Endodermal cell (in vitro differentiated cells): Measurements from ENCODE around the gene SLC25A45. TPM values are rescaled to one million over a fixed set of nuclear protein-coding genes. Genes with fewer than 3 reads are reported as not detected.

ENCODE experiments used
- DNase-seq: peaks from one replicate; pipeline ENCODE4 v3.0.0-alpha.2; 2017
- H3K27ac ChIP-seq: 2 replicates; pipeline ENCODE4 v1.5.1; 2013; ENCODE audit warnings: mild to moderate bottlenecking, low read depth, low read length, moderate library complexity
- H3K27me3 ChIP-seq: 2 replicates; pipeline ENCODE4 v1.6.1; 2013; ENCODE audit warnings: mild to moderate bottlenecking, low read length, moderate library complexity; ENCODE audit not compliant: insufficient read depth, control insufficient read depth, poor library complexity, severe bottlenecking
- H3K36me3 ChIP-seq: 2 replicates; pipeline ENCODE4 v1.7.0; 2013; ENCODE audit warnings: mild to moderate bottlenecking, low read length, moderate library complexity; ENCODE audit not compliant: control insufficient read depth, insufficient read depth
- H3K4me1 ChIP-seq: one replicate; pipeline ENCODE4 v1.7.0; 2013; ENCODE audit warnings: low read length; ENCODE audit not compliant: control insufficient read depth, insufficient read depth
- H3K4me3 ChIP-seq: 2 replicates; pipeline ENCODE4 v1.5.1; 2013; ENCODE audit warnings: mild to moderate bottlenecking, low read length, moderate library complexity
- H3K9ac ChIP-seq: 2 replicates; pipeline ENCODE4 v1.6.1; 2013; ENCODE audit warnings: mild to moderate bottlenecking, low read length, moderate library complexity; ENCODE audit not compliant: poor library complexity, severe bottlenecking; ENCODE audit errors: extremely low read depth
- H3K9me3 ChIP-seq: 2 replicates; pipeline ENCODE4 v1.6.1; 2013; ENCODE audit warnings: mild to moderate bottlenecking, low read length, moderate library complexity; ENCODE audit not compliant: control insufficient read depth
- H3K27ac Mint-ChIP-seq: 2 replicates; pipeline ENCODE4 v1.8.0; 2020; ENCODE audit warnings: mixed read lengths
- H3K27me3 Mint-ChIP-seq: 2 replicates; pipeline ENCODE4 v1.8.0; 2021; ENCODE audit warnings: mild to moderate bottlenecking, mixed read lengths; ENCODE audit not compliant: insufficient read depth
- H3K36me3 Mint-ChIP-seq: 2 replicates; pipeline ENCODE4 v1.8.0; 2020; ENCODE audit warnings: low read depth, mixed read lengths
- H3K4me1 Mint-ChIP-seq: 2 replicates; pipeline ENCODE4 v1.8.0; 2020; ENCODE audit warnings: mixed read lengths
- H3K4me3 Mint-ChIP-seq: 2 replicates; pipeline ENCODE4 v1.8.0; 2020; ENCODE audit warnings: mild to moderate bottlenecking, moderate library complexity, mixed read lengths
- H3K9me3 Mint-ChIP-seq: 2 replicates; pipeline ENCODE4 v1.8.0; 2020; ENCODE audit warnings: mild to moderate bottlenecking, mixed read lengths
- CTCF ChIP-seq: fragments of 200-600 bp; sonication (generic); conservative IDR thresholded peaks from 2 replicates; pipeline ENCODE4 v1.5.0; 2021; ENCODE audit warnings: antibody characterized with exemption, mild to moderate bottlenecking
- WGBS, 2 experiments: methylation state at CpG; one replicate each; pipeline versions ENCODE4 v1.1.5 to v1.1.7; 2013; ENCODE audit warnings: missing lambda C conversion rate in 2 of 2, mixed read lengths in 1 of 2; ENCODE audit not compliant: insufficient coverage in 1 of 2, insufficient read length in 1 of 2; 5-methylcytosine and 5-hydroxymethylcytosine counted together
- total RNA-seq, 2 donors: library from RNA; stranded (reverse); fragmentation: NEBNext Ultra II Directional in 1 of 2; extraction: Animal tissue kit (Norgen Biotek cat#: 25700) in 1 of 2; gene quantifications; 2 replicates in 1 of 2; 3 replicates in 1 of 2; pipeline ENCODE4 v1.2.1, GENCODE V29; 2021

SLC25A45 gene
- total RNA-seq, 2 donors from 2014 or later = 3.0 to 6.3 TPM

- Mint-ChIP-seq H3K27me3 (no peaks in the 10 kb centered on the region), H3K4me1 (peaks cover 4% of the 10 kb centered on the region), H3K27ac (no peak overlapping the region), H3K36me3 (peaks cover 36% of the 10 kb centered on the region), H3K9me3 (no peaks in the 10 kb centered on the region), H3K4me3 (no peak overlapping the region)
- Histone ChIP-seq H3K27ac (no peak overlapping the region), H3K9ac (no peak overlapping the region), H3K9me3 (no peaks in the 10 kb centered on the region), H3K4me1 (no peaks in the 10 kb centered on the region), H3K27me3 (no peaks in the 10 kb centered on the region), H3K4me3 (no peak overlapping the region), H3K36me3 (peaks cover 14% of the 10 kb centered on the region)
- peak; percentile 23 for TF ChIP-seq CTCF
- DNase-seq = no peak
- WGBS, 2 experiments = 90 to 94% methylated on average over 8 to 16 of the region's 16 CpGs
These were observed 16.0 kb upstream of the SLC25A45 start for GRCh38 chr11:65398362-65398910.

- no peak for TF ChIP-seq CTCF
- no peak overlapping the region for H3K9ac ChIP-seq
- H3K4me3 Mint-ChIP-seq = no peak overlapping the region
- no peak overlapping the region for H3K27ac ChIP-seq
- H3K4me1 Mint-ChIP-seq = peaks cover 4% of the 10 kb centered on the region
- H3K9me3 Mint-ChIP-seq = no peaks in the 10 kb centered on the region
- no peak overlapping the region for H3K4me3 ChIP-seq
- 95 to 97% methylated on average over 28 to 38 of the region's 38 CpGs for WGBS, 2 experiments
- DNase-seq = no peak
- no peaks in the 10 kb centered on the region for H3K27me3 Mint-ChIP-seq
- H3K36me3 Mint-ChIP-seq = peaks cover 29% of the 10 kb centered on the region
- H3K27me3 ChIP-seq = no peaks in the 10 kb centered on the region
- H3K4me1 ChIP-seq = no peaks in the 10 kb centered on the region
- no peak overlapping the region for H3K27ac Mint-ChIP-seq
- H3K9me3 ChIP-seq = no peaks in the 10 kb centered on the region
- H3K36me3 ChIP-seq = peaks cover 10% of the 10 kb centered on the region
These were observed 14.6 kb upstream of the SLC25A45 start for GRCh38 chr11:65396769-65397745.

- Histone ChIP-seq H3K9ac (no peak overlapping the region), H3K27ac (no peak overlapping the region), H3K9me3 (no peaks in the 10 kb centered on the region), H3K36me3 (peaks cover 7% of the 10 kb centered on the region), H3K27me3 (no peaks in the 10 kb centered on the region), H3K4me3 (no peak overlapping the region), H3K4me1 (no peaks in the 10 kb centered on the region)
- no peak for DNase-seq
- no peak overlapping the region for H3K4me3 Mint-ChIP-seq
- 92 to 96% methylated on average over 8 to 15 of the region's 15 CpGs for WGBS, 2 experiments
- H3K27ac Mint-ChIP-seq = no peak overlapping the region
- no peaks in the 10 kb centered on the region for H3K9me3 Mint-ChIP-seq
- peaks cover 2% of the 10 kb centered on the region for H3K4me1 Mint-ChIP-seq
- no peak for TF ChIP-seq CTCF
- H3K36me3 Mint-ChIP-seq = peaks cover 26% of the 10 kb centered on the region
- no peaks in the 10 kb centered on the region for H3K27me3 Mint-ChIP-seq
These were observed 13.6 kb upstream of the SLC25A45 start for GRCh38 chr11:65395961-65396530.
